Body of pancreas (tissue), 4 donors: ENCODE measurements around the gene HSPA12A.
A peak's percentile ranks its signal among the peaks of the same experiment; 100 is the strongest.

Experiments
- POLR2A ChIP-seq, 3 donors: fragments of 450-650 bp; IDR thresholded peaks; one replicate each; pipeline ENCODE4 v1.6.1; 2016; ENCODE audit warnings: antibody characterized with exemption in 3 of 3, mild to moderate bottlenecking in 2 of 3
- TF ChIP-seq, protein P1 (sequence below), 7 experiments: fragments of 450-650 bp in 4 of 7; fragments of 200-600 bp in 3 of 7; sonication (generic) in 3 of 7; IDR thresholded peaks; one replicate each; pipeline ENCODE4 v1.5.1; 2016 to 2019; ENCODE audit warnings: antibody characterized with exemption in 7 of 7

DNA sequence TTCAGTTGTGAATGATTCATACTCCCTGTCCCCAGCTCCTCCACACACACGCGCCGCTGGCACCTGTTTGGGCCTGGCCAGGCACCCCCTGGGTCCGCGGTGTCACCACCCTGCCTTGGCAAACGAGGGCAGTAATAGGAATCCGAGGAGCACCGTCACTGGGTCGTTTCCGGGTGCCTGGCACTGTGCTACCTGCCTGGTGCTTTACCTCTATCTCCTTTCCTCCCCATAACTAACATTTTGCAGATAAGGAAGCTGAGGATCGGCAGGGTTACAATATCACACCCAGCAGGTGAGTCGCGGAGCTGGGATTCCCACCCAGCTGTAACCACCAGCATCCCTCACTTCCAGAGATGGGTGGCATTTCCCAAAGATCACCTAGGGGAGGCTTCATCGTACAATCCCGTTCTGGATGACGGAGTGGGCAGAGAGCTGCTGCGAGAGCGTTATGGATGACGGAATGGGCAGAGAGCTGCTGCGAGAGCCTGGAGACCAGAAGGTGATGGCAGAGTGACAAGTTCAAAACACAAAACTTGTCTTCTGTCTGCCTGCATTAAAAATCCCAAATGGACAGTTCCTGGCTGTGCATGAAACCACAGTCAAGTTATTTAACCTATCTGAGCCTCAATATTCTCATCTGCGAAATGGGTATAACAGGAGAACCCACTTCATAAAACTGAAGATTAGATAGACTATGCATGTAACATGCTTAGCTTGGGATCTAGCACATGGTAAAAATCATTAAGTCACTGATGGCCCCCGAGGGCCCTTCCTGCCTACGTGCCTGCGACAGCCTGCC is 1.1 kb upstream of the HSPA12A start:
- no peak for TF ChIP-seq POLR2A (IDR thresholded peaks at IDR 0.05)
- TF ChIP-seq, protein P1, sequence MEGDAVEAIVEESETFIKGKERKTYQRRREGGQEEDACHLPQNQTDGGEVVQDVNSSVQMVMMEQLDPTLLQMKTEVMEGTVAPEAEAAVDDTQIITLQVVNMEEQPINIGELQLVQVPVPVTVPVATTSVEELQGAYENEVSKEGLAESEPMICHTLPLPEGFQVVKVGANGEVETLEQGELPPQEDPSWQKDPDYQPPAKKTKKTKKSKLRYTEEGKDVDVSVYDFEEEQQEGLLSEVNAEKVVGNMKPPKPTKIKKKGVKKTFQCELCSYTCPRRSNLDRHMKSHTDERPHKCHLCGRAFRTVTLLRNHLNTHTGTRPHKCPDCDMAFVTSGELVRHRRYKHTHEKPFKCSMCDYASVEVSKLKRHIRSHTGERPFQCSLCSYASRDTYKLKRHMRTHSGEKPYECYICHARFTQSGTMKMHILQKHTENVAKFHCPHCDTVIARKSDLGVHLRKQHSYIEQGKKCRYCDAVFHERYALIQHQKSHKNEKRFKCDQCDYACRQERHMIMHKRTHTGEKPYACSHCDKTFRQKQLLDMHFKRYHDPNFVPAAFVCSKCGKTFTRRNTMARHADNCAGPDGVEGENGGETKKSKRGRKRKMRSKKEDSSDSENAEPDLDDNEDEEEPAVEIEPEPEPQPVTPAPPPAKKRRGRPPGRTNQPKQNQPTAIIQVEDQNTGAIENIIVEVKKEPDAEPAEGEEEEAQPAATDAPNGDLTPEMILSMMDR (IDR thresholded peaks at IDR 0.05), result peak in 1 of 7 experiments; percentile 2
